GM12892 (cell line): ENCODE results near the gene MAP2K2.
A peak's percentile ranks its signal among the peaks of the same experiment; 100 is the strongest.

Experiments
- DNase-seq: peaks from one replicate; pipeline ENCODE4 v3.0.0; 2011; ENCODE audit not compliant: insufficient read length
- FAIRE-seq: peaks from 2 replicates; lab custom pipeline; 2011; peaks lifted over from hg19 to GRCh38; lab: Jason Lieb, UNC
- POLR2A ChIP-seq: IDR thresholded peaks from 2 replicates; pipeline ENCODE4 v1.6.1; 2011; ENCODE audit warnings: low read depth, low read length, control low read depth
- POLR2AphosphoS5 ChIP-seq: IDR thresholded peaks from 2 replicates; pipeline ENCODE4 v1.6.1; 2011; ENCODE audit warnings: low read depth, low read length, control low read depth
- TAF1 ChIP-seq: IDR thresholded peaks from 2 replicates; pipeline ENCODE4 v1.6.1; 2011; ENCODE audit warnings: low read depth, mild to moderate bottlenecking, control low read depth, low read length, borderline replicate concordance

Gene MAP2K2

GRCh38 chr19:4108767-4109625 lies 14.9 kb downstream of the MAP2K2 start:
- TF ChIP-seq TAF1 (peak; percentile 63; the same call in 1 of the 2 replicates), POLR2A (peak; percentile 56), POLR2AphosphoS5 (peak; percentile 51; the same call in 1 of the 2 replicates)
- peak; percentile 81 for DNase-seq
- FAIRE-seq: peak; percentile 98

GRCh38 chr19:4103080-4103433 lies 20.9 kb downstream of the MAP2K2 start:
- DNase-seq: no peak
- no peak for TF ChIP-seq POLR2AphosphoS5
- no peak for TF ChIP-seq TAF1
- TF ChIP-seq POLR2A: no peak
- no peak for FAIRE-seq

DNA sequence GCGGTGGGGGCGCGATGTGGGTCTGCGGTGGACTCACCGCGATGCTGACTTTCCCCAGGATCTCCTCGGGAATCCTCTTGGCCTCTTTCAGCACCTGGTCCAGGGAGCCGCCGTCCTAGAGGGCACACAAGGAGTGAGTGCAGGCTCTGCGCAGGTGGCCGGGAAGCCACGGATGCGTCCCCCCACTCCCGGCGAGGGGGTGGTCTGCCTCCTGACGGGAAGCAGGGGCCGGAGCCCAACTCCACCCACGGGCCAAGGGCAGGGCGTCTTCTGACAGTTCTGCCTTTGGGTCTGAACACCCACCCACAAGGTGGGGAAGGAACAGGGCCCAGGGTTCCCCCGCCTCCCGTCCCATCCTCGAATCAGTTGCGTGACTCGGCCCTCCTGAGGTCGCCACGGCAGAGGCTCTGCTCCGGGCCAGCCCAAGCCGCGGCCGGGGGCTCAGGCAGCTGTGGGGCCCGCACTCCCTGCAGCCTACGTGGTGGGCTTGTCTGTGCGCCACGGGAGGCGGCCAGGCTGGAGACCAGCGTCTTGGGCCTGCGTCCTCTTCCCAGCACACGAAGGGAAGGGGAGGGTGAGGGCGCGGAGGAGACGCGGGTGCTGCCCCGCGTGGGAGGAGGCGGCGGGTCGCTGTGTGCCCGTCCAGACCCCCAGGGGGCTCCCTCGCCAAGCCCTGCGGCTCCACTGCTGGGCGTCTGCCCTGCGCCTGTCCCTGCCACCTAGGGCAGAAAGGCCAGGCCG lies 21.4 kb downstream of the MAP2K2 start:
- FAIRE-seq (no peak), DNase-seq (no peak)
- TF ChIP-seq POLR2AphosphoS5 (no peak), POLR2A (no peak), TAF1 (no peak)

DNA sequence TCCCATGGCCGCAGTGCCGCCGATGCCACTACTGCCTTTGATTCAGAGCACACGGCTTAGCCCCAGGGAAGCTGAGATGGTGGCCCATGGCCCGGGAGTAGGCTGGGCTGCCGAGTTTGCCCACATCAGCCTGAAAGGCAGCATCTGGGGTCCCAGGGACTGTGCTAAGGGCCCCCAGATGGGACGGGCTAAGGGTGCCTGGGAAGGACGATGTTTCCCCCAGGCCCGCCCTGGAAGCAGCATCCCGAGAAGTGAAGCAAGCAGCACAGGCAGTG lies 22.5 kb downstream of the MAP2K2 start:
- peak; percentile 20 for DNase-seq
- TF ChIP-seq TAF1 (no peak), POLR2A (no peak), POLR2AphosphoS5 (no peak)
- FAIRE-seq: no peak

- FAIRE-seq: no peak
- TF ChIP-seq POLR2A (no peak), POLR2AphosphoS5 (no peak), TAF1 (no peak)
These were observed 23.1 kb downstream of the MAP2K2 start for GRCh38 chr19:4100647-4101495.

GRCh38 chr19:4099041-4099764 lies 24.7 kb downstream of the MAP2K2 start:
- FAIRE-seq (no peak), DNase-seq (no peak)
- TF ChIP-seq POLR2AphosphoS5: no peak
- no peak for TF ChIP-seq TAF1
- no peak for TF ChIP-seq POLR2A

More at GRCh38 chr19:4100647-4101495, 23.1 kb downstream of the MAP2K2 start:
- no peak for DNase-seq

DNA sequence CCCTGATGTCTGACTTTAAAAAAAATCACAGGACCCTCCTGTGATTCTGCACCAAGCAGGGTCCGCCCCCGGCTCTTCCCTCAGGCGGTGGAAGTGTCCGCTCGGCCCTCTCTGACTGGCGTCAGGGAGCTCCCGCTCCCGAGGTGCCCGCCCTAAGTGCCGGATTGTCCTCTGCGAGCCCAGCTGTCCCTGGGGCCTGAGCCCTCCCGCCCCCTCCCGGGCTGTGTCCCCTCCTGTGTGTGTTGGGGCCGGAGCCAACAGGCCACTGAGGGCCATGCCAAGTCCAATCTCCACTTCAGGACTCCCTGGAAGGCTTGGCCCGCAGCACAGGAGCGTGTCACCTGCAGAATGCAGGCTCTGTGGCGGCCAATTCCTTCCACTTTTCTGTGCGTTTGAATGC lies 25.4 kb downstream of the MAP2K2 start:
- DNase-seq (no peak), FAIRE-seq (no peak)
- TF ChIP-seq POLR2AphosphoS5 (no peak), TAF1 (no peak), POLR2A (no peak)

DNA sequence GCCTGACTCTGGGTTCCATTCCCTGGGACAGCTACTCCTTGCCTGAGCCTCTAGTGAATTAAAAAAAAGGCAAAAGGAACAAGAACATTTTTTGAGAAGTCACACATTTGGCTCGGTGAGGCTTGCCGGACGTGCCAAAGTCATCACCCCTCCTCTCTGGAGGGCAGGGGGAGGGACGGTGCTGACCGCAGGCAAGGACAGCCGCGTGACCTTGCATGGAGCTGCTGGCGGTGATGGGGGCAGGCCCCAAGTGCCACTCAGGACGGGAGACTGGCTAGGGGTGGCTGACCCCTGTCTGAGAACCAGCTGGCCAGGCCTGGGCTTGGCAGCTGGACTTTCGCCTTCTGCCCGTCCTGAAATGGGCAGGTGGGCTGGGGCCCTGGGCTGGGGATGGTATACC lies 26.4 kb downstream of the MAP2K2 start:
- DNase-seq (no peak), FAIRE-seq (no peak)
- TF ChIP-seq POLR2AphosphoS5 (no peak), TAF1 (no peak), POLR2A (no peak)

GRCh38 chr19:4096049-4096892 lies 27.7 kb downstream of the MAP2K2 start:
- FAIRE-seq: no peak
- TF ChIP-seq TAF1: no peak
- no peak for TF ChIP-seq POLR2AphosphoS5
- TF ChIP-seq POLR2A: no peak

DNA sequence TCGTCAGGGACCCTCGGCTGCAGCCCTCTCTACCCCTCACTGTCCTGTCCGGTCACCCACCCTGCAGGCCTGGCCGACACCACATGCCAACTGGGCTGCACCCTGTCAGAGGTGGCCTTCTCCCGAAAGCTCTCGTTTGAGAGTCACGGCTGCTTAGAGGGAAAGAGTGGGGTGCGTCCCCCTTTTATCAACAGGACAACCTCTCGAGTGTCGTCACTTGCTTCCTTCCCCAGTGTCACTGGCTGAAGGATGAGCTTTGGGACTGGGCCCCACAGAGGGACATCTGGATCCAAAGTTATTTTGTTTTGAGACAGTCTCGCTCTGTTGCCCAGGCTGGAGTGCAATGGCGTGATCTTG lies 28.5 kb downstream of the MAP2K2 start:
- no peak for FAIRE-seq
- TF ChIP-seq TAF1 (no peak), POLR2AphosphoS5 (no peak), POLR2A (no peak)
- DNase-seq: no peak

More at GRCh38 chr19:4096049-4096892, 27.7 kb downstream of the MAP2K2 start:
- DNase-seq: no peak
